ENCODE results near the gene ZC3H18.
"Not testable (repeated sequence)": the region's sequence is repeated elsewhere in the genome, so short reads cannot be mapped to it uniquely, and the experiment has no call there.

The ZC3H18 gene

GRCh38 chr16:88605186-88606147 is 35.3 kb downstream of the ZC3H18 start:
- DNase-seq (ENCODE audit: low spot score): no peak
- TF ChIP-seq CTCF (IDR thresholded peaks at IDR 0.05; ENCODE audit: extremely low read depth, insufficient read depth, missing control alignments): no peak
- in situ Hi-C loops (cut with MboI; ENCODE audit: low pct_unique_long_range_greater_than_20kb, low sequenced_read_pairs, unreplicated experiment): no loop called here

DNA sequence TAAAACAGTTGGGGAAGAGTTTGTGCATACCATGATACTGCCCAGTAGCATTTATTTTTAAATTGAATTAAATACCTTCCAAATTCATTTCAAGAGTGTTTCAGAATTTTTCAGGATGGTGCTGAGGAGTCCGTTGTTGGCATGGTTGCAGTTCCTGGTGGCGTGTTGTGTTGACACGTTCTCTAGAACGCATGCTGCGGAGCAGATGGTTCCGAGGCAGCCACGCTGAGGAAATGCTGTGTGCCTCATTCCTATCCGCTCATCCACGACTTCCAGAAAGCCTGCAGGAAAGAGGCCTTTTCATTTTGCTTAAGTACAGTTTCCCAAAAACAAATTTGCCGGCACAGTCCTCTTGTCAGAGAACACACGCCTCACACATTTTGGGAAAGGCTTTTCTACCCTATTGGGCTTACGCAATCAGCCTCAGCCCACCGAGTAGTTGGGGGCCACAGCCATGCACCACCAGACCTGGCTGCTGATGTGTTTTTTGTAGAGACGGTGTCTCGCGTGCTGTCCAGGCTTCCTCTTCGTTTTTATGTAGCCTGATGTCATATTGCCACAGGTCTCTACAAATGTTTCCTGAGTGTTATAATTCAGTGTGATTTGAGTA is 36.0 kb downstream of the ZC3H18 start:
- no peak for DNase-seq (ENCODE audit: low spot score)
- TF ChIP-seq CTCF (IDR thresholded peaks at IDR 0.05; ENCODE audit: extremely low read depth, insufficient read depth, missing control alignments): no peak
- in situ Hi-C loops (cut with MboI; ENCODE audit: low pct_unique_long_range_greater_than_20kb, low sequenced_read_pairs, unreplicated experiment): no loop called here

- no peak for TF ChIP-seq CTCF (IDR thresholded peaks at IDR 0.05; ENCODE audit: extremely low read depth, insufficient read depth, missing control alignments)
- no peak for DNase-seq (ENCODE audit: low spot score)
- in situ Hi-C loops (cut with MboI; ENCODE audit: low pct_unique_long_range_greater_than_20kb, low sequenced_read_pairs, unreplicated experiment): no loop called here
Observed at GRCh38 chr16:88608076-88608475, 37.9 kb downstream of the ZC3H18 start.

- in situ Hi-C loops (cut with MboI; ENCODE audit: low pct_unique_long_range_greater_than_20kb, low sequenced_read_pairs, unreplicated experiment): not testable (repeated sequence)
Observed at GRCh38 chr16:88609426-88609825, 39.2 kb downstream of the ZC3H18 start.

GRCh38 chr16:88610080-88610479 is 39.9 kb downstream of the ZC3H18 start:
- DNase-seq (ENCODE audit: low spot score): no peak
- in situ Hi-C loops (cut with MboI; ENCODE audit: low pct_unique_long_range_greater_than_20kb, low sequenced_read_pairs, unreplicated experiment): no loop called here
- TF ChIP-seq CTCF (IDR thresholded peaks at IDR 0.05; ENCODE audit: extremely low read depth, insufficient read depth, missing control alignments): no peak

More at GRCh38 chr16:88609426-88609825, 39.2 kb downstream of the ZC3H18 start:
- not testable (repeated sequence) for DNase-seq (ENCODE audit: low spot score)

DNA sequence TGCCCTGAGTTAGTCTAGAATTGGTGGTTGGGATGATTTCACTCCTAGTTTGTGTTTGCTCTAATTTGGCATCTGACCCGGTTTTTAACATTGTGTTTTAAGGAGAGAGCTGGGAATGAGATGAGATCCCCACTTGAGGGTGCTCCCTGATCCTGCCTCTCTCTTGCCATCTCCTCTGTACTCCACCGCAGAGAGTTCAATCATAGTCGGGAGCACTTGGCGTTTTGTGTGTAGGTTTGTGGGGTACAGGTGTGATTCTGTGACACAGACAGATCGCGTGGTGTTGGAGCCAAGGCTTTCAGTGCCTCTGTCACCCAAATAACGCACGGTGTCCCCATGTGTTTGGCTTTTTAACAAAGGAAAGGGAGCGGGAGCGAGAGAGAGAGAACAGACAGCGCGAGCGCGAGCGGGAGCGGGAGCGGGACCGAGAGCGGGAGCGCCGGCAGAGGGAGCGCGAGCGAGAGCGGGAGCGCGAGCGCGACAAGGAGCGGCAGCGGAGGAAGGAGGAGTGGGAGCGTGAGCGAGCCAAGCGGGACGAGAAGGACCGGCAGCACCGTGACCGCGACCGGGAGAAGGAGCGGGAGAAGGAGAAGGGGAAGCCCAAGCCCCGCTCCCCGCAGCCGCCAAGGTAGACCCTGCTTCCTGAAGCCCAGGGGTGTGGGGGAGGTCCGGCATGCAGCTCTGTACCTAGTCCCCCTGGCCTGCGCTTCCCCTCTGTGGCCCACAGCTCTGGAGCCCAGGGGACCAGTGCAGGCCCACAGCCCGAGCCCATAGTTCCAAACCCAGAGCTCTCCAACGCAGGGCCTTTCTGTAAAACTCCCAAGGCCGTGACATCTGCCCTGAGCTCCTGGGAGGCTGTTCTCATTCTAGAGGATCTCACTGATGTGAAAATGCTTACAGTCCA is 41.0 kb downstream of the ZC3H18 start:
- DNase-seq (ENCODE audit: low spot score): no peak
- no peak for TF ChIP-seq CTCF (IDR thresholded peaks at IDR 0.05; ENCODE audit: extremely low read depth, insufficient read depth, missing control alignments)
- in situ Hi-C loops (cut with MboI; ENCODE audit: low pct_unique_long_range_greater_than_20kb, low sequenced_read_pairs, unreplicated experiment): no loop called here
